ENCODE measurements around the gene AMTN. TPM values are rescaled to one million over a fixed set of nuclear protein-coding genes. Genes with fewer than 3 reads are reported as not detected.

Gene AMTN
- not detected for total RNA-seq
- polyA plus RNA-seq: not detected

- Histone ChIP-seq H3K27me3 (ENCODE audit: control insufficient read depth in 4 of 4, insufficient read depth in 4 of 4, low read length in 3 of 4) (peaks cover 0 to 6% (median 0%) of the 10 kb centered on the region in 4 donors), H3K9me3 (ENCODE audit: control insufficient read depth in 4 of 4, low read length in 3 of 4) (no peaks in the 10 kb centered on the region), H3K4me3 (ENCODE audit: low read depth in 1 of 3, low read length in 3 of 3) (no peak within 1 kb of the TSS), H3K4me1 (ENCODE audit: control insufficient read depth in 4 of 4, insufficient read depth in 4 of 4, low read length in 3 of 4) (no peaks in the 10 kb centered on the region), H3K27ac (ENCODE audit: low read depth in 1 of 2, low read length in 2 of 2) (no peak within 1 kb of the TSS), H3K9ac (ENCODE audit: low read depth in 1 of 2, low read length in 2 of 2) (no peak within 1 kb of the TSS), H3K36me3 (ENCODE audit: control insufficient read depth in 4 of 4, insufficient read depth in 3 of 4, low read depth in 1 of 4, low read length in 3 of 4) (no peaks in the 10 kb centered on the region)
- DNase-seq (ENCODE audit: low spot score): no peak
- 80% methylated on average over 2 of the region's 2 CpGs for WGBS
- TF ChIP-seq CTCF (IDR thresholded peaks at IDR 0.05; ENCODE audit: low read depth, low read length, missing input control): no peak
- no peak for TF ChIP-seq NR2F2 (IDR thresholded peaks at IDR 0.05)
- TF ChIP-seq HNF4G (IDR thresholded peaks at IDR 0.05): no peak
- no peak for TF ChIP-seq FOXA2 (IDR thresholded peaks at IDR 0.05)
- TF ChIP-seq HNF4A (conservative IDR thresholded peaks at IDR 0.05): no peak
- TF ChIP-seq TAF1 (conservative IDR thresholded peaks at IDR 0.05): no peak
- TF ChIP-seq SP1 (IDR thresholded peaks at IDR 0.05): no peak
- no peak for TF ChIP-seq ATF3 (IDR thresholded peaks at IDR 0.05)
- no peak for TF ChIP-seq RAD21 (IDR thresholded peaks at IDR 0.05)
- no peak for TF ChIP-seq MAX (IDR thresholded peaks at IDR 0.05)
- TF ChIP-seq REST (IDR thresholded peaks at IDR 0.05): no peak
- no peak for TF ChIP-seq RXRA (IDR thresholded peaks at IDR 0.05)
- TF ChIP-seq FOXA1 (IDR thresholded peaks at IDR 0.05): no peak
- TF ChIP-seq EGR1 (IDR thresholded peaks at IDR 0.05; ENCODE audit: low read depth in 2 of 2): no peak
- no peak for TF ChIP-seq YY1 (IDR thresholded peaks at IDR 0.05)
- no peak for TF ChIP-seq ZBTB33 (IDR thresholded peaks at IDR 0.05)
- TF ChIP-seq GABPA (IDR thresholded peaks at IDR 0.05 in 1 of 2, conservative IDR thresholded peaks at IDR 0.05 in 1 of 2): no peak
- TF ChIP-seq JUND (IDR thresholded peaks at IDR 0.05): no peak
Observed at GRCh38 chr4:70518269-70518668, at the start of gene AMTN. Gene AMTN (plus strand): TSS chr4:70518569. CDS start chr4:70518778, 209 bp downstream.
